ENCODE data around the gene PTPRM. TPM values are rescaled to one million over a fixed set of nuclear protein-coding genes. Genes with fewer than 3 reads are reported as not detected.

PTPRM gene
- total and polyA plus RNA-seq, 2 experiments from 2014 or later: 1.6 to 5.3 TPM

- no peak overlapping the region for H3K4me3 ChIP-seq
- no peaks in the 10 kb centered on the region for H3K79me2 ChIP-seq (replicated peaks; ENCODE audit: insufficient read depth)
- H3K27me3 Mint-ChIP-seq (ENCODE audit: insufficient read depth, low read depth, poor library complexity): no peaks in the 10 kb centered on the region
- peaks cover 18% of the 10 kb centered on the region for H3K36me3 Mint-ChIP-seq (ENCODE audit: low read depth)
- H4K20me1 ChIP-seq (replicated peaks; ENCODE audit: insufficient read depth): no peaks in the 10 kb centered on the region
- H3K27ac Mint-ChIP-seq: no peak overlapping the region
- no peak for ATAC-seq
- no peak overlapping the region for H3K4me3 Mint-ChIP-seq
- H3K27me3 ChIP-seq (ENCODE audit: insufficient read depth): no peaks in the 10 kb centered on the region
- no peak for DNase-seq (ENCODE audit: low spot score)
- no peak overlapping the region for H2AFZ ChIP-seq
- H3K9me2 ChIP-seq (ENCODE audit: insufficient read depth): 0 out of 2 replicates have a peak, but pooled peaks cover 3% of the 10 kb centered on the region
- H3K4me1 Mint-ChIP-seq: no peaks in the 10 kb centered on the region; the same call in 2 of the 3 replicates
- TF ChIP-seq REST (IDR thresholded peaks at IDR 0.05; ENCODE audit: unreplicated experiment) (no peak), STAT1 (IDR thresholded peaks at IDR 0.05; ENCODE audit: unreplicated experiment) (no peak), ETS1 (IDR thresholded peaks at IDR 0.05) (no peak), ZNF331 (CRISPR knock-in tag; IDR thresholded peaks at IDR 0.05; ENCODE audit: low read depth) (no peak), POLR2AphosphoS5 (IDR thresholded peaks at IDR 0.05; ENCODE audit: low read depth) (no peak), CREB1 (CRISPR knock-in tag; IDR thresholded peaks at IDR 0.05; ENCODE audit: low read depth) (no peak), JUNB (IDR thresholded peaks at IDR 0.05; ENCODE audit: unreplicated experiment) (no peak), EZH2phosphoT487 (IDR thresholded peaks at IDR 0.05; ENCODE audit: unreplicated experiment) (no peak), NANOG (IDR thresholded peaks at IDR 0.05; ENCODE audit: borderline replicate concordance) (no peak), CTCF (conservative IDR thresholded peaks at IDR 0.05; ENCODE audit: low read depth in 2 of 2) (no peak), ZNF114 (CRISPR knock-in tag; IDR thresholded peaks at IDR 0.05) (no peak), EZH2 (IDR thresholded peaks at IDR 0.05; ENCODE audit: low read depth, unreplicated experiment) (no peak), ZNF462 (CRISPR knock-in tag; IDR thresholded peaks at IDR 0.05) (no peak)
- H3K27ac ChIP-seq (ENCODE audit: low read depth): no peak overlapping the region
- H3K9me3 Mint-ChIP-seq: peaks cover 23% of the 10 kb centered on the region
- H3F3A ChIP-seq (replicated peaks; ENCODE audit: low read depth): no peaks in the 10 kb centered on the region
- no peaks in the 10 kb centered on the region for H3K4me1 ChIP-seq (ENCODE audit: insufficient read depth)
- H3K36me3 ChIP-seq (ENCODE audit: insufficient read depth): peaks cover 13% of the 10 kb centered on the region; the same call in 1 of the 2 replicates
- no peak overlapping the region for H3K4me2 ChIP-seq
Measured at GRCh38 chr18:7815787-7816186, 248.7 kb downstream of the PTPRM start.
